Esophagus muscularis mucosa (tissue), 4 donors: Measurements from ENCODE around the gene USP24. TPM values are rescaled to one million over a fixed set of nuclear protein-coding genes. Genes with fewer than 3 reads are reported as not detected.

ENCODE experiments used
- DNase-seq: peaks from one replicate; pipeline ENCODE4 v3.0.0-alpha.2; 2017; ENCODE audit errors: extremely low spot score
- H3K27ac ChIP-seq, 4 donors: fragments of 200-600 bp; sonication (generic); replicated peaks in 1 of 4; 1 replicate in 3 of 4; 2 replicates in 1 of 4; pipeline ENCODE4 v1.5.1; 2016 to 2019; ENCODE audit warnings: mild to moderate bottlenecking in 1 of 4
- H3K27me3 ChIP-seq, 4 donors: fragments of 200-600 bp; sonication (generic); one replicate each; pipeline versions ENCODE4 v1.5.1 to v1.6.0; 2016 to 2019
- H3K36me3 ChIP-seq, 4 donors: fragments of 200-600 bp; sonication (generic); one replicate each; pipeline ENCODE4 v1.5.1; 2016 to 2019
- H3K4me1 ChIP-seq, 4 donors: fragments of 200-600 bp; sonication (generic); one replicate each; pipeline ENCODE4 v1.5.1; 2016 to 2019
- H3K4me3 ChIP-seq, 4 donors: fragments of 200-600 bp; sonication (generic); 1 replicate in 2 of 4; 2 replicates in 2 of 4; pipeline ENCODE4 v1.5.1; 2016 to 2019; ENCODE audit warnings: mild to moderate bottlenecking in 4 of 4, moderate library complexity in 1 of 4
- H3K9me3 ChIP-seq, 4 donors: fragments of 200-600 bp; sonication (generic); 1 replicate in 3 of 4; 2 replicates in 1 of 4; pipeline ENCODE4 v1.5.1; 2016 to 2019
- EP300 ChIP-seq: sonication (generic); formaldehyde crosslinking; IDR thresholded peaks from one replicate; pipeline ENCODE4 v1.6.1; 2017; ENCODE audit warnings: antibody characterized with exemption
- POLR2A ChIP-seq: fragments of 450-650 bp; IDR thresholded peaks from one replicate; pipeline ENCODE4 v1.6.1; 2017; ENCODE audit warnings: antibody characterized with exemption, moderate library complexity, mild to moderate bottlenecking, low read depth
- POLR2AphosphoS5 ChIP-seq, 2 donors: sonication (generic); formaldehyde crosslinking; IDR thresholded peaks; one replicate each; pipeline ENCODE4 v1.6.1; 2017; ENCODE audit warnings: antibody characterized with exemption in 2 of 2
- WGBS: methylation state at CpG from one replicate; pipeline ENCODE4 v1.1.5; 2018; 5-methylcytosine and 5-hydroxymethylcytosine counted together
- intact Hi-C: fragments of 100-400 bp; cut with DNase I; formaldehyde crosslinking; loops from one replicate; pipeline ENCODE4 v1.15.1; 2023
- total RNA-seq, 4 donors: library from RNA; depleted of rRNA; stranded (reverse); fragments of >200 nt; gene quantifications; one replicate each; pipeline versions ENCODE4 v1.1.0 to v1.2.1, GENCODE V29; 2016
- TF ChIP-seq, protein P1 (sequence below), 3 experiments: fragments of 200-600 bp in 2 of 3; fragments of 450-650 bp in 1 of 3; sonication (generic) in 2 of 3; IDR thresholded peaks; one replicate each; pipeline ENCODE4 v1.5.1; 2017 to 2019; ENCODE audit warnings: antibody characterized with exemption in 3 of 3, mild to moderate bottlenecking in 2 of 3, moderate library complexity in 1 of 3

The USP24 gene
- total RNA-seq, 4 donors from 2014 or later: 28.3 to 45.3 (median 37.7) TPM

DNA sequence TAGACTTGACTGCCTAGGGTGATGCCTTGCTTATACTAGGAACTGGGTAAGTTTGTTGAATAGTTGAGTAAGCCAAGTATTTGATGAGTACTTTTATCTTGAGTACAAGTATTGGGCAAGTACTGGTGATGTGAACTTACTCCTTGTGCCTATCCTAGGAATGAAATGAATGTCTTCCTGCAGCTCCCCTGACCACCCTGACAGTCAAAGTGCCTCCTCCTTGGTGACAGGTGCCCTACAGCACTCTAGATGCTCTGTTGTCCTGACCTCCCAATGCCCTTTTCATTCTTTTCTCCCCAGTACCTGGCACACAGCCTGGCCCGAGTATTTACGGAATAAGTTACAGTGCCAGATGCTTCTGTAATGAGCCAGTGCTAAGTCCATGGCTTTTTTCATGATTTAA, 150.3 kb downstream of the USP24 start:
- peaks cover 33 to 65% (median 55%) of the 10 kb centered on the region in 4 donors for H3K4me1 ChIP-seq
- peak overlapping the region; percentile 52 to 77 (median 72) for H3K27ac ChIP-seq
- TF ChIP-seq POLR2A (no peak), POLR2AphosphoS5 (IDR thresholded peaks at IDR 0.05) (peak; percentile 46 to 75), EP300 (no peak)
- intact Hi-C loops: no loop called here
- no peaks in the 10 kb centered on the region for H3K27me3 ChIP-seq
- peaks cover under 1 to 42% (median 30%) of the 10 kb centered on the region in 4 donors for H3K36me3 ChIP-seq
- H3K4me3 ChIP-seq: no peak overlapping the region
- H3K9me3 ChIP-seq: no peaks in the 10 kb centered on the region
- DNase-seq: no peak
- 32% methylated on average over 2 of the region's 2 CpGs for WGBS

DNA sequence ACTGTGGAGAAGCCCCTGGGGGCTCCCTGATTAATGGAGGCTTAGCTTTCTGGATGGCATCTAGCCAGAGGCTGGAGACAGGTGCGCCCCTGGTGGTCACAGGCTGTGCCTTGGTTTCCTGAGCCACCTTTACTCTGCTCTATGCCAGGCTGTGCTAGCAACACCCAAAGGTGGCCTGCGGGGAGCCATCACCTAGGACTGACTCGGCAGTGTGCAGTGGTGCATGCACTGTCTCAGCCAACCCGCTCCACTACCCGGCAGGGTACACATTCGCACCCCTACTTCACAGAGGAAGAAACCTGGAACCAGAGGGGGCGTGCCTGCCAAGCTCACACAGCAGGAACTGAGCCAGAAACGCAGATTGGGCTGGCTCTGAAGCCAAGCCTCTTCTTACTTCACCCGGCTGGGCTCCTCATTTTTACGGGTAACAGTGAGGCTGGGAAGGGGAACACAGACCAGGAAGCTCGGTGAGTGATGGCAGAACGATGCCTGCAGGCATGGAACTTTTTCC, 151.0 kb downstream of the USP24 start:
- WGBS: 35% methylated on average over 12 of the region's 12 CpGs
- intact Hi-C loops: no loop called here
- no peak for DNase-seq
- peak overlapping the region; percentile 52 to 77 (median 72) for H3K27ac ChIP-seq
- peaks cover 33 to 65% (median 55%) of the 10 kb centered on the region in 4 donors for H3K4me1 ChIP-seq
- no peaks in the 10 kb centered on the region for H3K27me3 ChIP-seq
- TF ChIP-seq POLR2AphosphoS5 (IDR thresholded peaks at IDR 0.05): no peak
- TF ChIP-seq, protein P1, sequence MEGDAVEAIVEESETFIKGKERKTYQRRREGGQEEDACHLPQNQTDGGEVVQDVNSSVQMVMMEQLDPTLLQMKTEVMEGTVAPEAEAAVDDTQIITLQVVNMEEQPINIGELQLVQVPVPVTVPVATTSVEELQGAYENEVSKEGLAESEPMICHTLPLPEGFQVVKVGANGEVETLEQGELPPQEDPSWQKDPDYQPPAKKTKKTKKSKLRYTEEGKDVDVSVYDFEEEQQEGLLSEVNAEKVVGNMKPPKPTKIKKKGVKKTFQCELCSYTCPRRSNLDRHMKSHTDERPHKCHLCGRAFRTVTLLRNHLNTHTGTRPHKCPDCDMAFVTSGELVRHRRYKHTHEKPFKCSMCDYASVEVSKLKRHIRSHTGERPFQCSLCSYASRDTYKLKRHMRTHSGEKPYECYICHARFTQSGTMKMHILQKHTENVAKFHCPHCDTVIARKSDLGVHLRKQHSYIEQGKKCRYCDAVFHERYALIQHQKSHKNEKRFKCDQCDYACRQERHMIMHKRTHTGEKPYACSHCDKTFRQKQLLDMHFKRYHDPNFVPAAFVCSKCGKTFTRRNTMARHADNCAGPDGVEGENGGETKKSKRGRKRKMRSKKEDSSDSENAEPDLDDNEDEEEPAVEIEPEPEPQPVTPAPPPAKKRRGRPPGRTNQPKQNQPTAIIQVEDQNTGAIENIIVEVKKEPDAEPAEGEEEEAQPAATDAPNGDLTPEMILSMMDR (IDR thresholded peaks at IDR 0.05): no peak
- no peak for TF ChIP-seq EP300
- TF ChIP-seq POLR2A: no peak
- no peak overlapping the region for H3K4me3 ChIP-seq
- H3K36me3 ChIP-seq: peaks cover 0 to 34% (median 25%) of the 10 kb centered on the region in 4 donors
- H3K9me3 ChIP-seq: no peaks in the 10 kb centered on the region

DNA sequence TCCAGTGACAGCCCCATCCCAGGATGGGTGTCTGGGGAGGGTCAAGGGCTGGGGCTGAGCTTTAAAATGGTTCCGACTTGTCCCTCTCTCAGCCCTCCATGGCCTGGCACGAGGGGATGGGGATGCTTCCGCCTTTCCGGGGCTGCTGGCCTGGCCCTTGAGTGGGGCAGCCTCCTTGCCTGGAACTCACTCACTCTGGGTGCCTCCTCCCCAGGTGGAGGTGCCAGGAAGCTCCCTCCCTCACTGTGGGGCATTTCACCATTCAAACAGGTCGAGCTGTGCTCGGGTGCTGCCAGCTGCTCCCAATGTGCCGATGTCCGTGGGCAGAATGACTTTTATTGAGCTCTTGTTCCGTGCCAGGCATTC, 151.6 kb downstream of the USP24 start:
- intact Hi-C loops: no loop called here
- H3K4me1 ChIP-seq: peaks cover 33 to 65% (median 55%) of the 10 kb centered on the region in 4 donors
- H3K27ac ChIP-seq: peak overlapping the region in 3 of 4 donors; percentile 52 to 73 (median 70)
- no peaks in the 10 kb centered on the region for H3K27me3 ChIP-seq
- TF ChIP-seq POLR2AphosphoS5 (IDR thresholded peaks at IDR 0.05) (no peak), POLR2A (no peak), EP300 (no peak)
- TF ChIP-seq, protein P1 (IDR thresholded peaks at IDR 0.05): no peak
- DNase-seq: no peak
- no peaks in the 10 kb centered on the region for H3K9me3 ChIP-seq
- WGBS: 91% methylated on average over 9 of the region's 9 CpGs
- H3K36me3 ChIP-seq: peaks cover 0 to 29% (median 20%) of the 10 kb centered on the region in 4 donors
- H3K4me3 ChIP-seq: no peak overlapping the region

DNA sequence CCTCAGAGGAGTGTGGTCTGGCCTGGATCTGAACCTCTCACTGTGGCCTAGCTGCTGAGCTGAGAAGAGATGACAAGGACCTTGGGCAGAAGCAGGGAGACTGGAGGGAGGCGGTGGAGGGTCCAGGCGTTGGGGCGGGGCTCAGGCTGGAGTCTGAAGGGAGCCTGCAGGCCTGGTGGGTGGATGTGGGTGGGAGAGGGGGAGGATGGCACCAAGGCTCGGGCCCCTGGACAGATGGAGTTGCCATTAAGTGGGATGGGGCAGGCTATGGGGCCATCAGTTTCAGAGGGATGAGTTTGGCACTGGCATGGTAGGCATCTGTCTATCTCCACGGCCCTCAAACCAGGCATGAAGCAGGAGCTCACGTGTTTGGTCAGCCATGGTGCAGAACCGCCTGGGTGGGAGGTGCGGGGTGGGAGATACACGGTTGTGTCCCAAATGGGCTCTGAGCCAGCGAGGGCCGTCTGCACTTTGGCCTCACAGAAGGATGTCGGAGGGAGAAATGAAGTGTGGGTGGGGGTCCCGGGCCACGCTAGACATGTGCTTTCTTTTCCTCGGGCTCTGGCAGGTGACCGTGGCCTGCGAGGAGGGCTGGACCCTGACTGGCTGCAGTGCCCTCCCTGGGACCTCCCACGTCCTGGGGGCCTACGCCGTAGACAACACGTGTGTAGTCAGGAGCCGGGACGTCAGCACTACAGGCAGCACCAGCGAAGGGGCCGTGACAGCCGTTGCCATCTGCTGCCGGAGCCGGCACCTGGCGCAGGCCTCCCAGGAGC, 152.2 kb downstream of the USP24 start:
- intact Hi-C loops: no loop called here
- Histone ChIP-seq H3K9me3 (no peaks in the 10 kb centered on the region), H3K27ac (peak overlapping the region; percentile 29 to 70 (median 61)), H3K27me3 (no peaks in the 10 kb centered on the region), H3K4me3 (no peak overlapping the region), H3K36me3 (peaks cover 0 to 23% (median 14%) of the 10 kb centered on the region in 4 donors), H3K4me1 (peaks cover 33 to 65% (median 54%) of the 10 kb centered on the region in 4 donors)
- 94% methylated on average over 26 of the region's 29 CpGs for WGBS
- no peak for DNase-seq
- TF ChIP-seq POLR2A (no peak), EP300 (no peak), POLR2AphosphoS5 (IDR thresholded peaks at IDR 0.05) (no peak)
- TF ChIP-seq, protein P1 (IDR thresholded peaks at IDR 0.05): no peak

DNA sequence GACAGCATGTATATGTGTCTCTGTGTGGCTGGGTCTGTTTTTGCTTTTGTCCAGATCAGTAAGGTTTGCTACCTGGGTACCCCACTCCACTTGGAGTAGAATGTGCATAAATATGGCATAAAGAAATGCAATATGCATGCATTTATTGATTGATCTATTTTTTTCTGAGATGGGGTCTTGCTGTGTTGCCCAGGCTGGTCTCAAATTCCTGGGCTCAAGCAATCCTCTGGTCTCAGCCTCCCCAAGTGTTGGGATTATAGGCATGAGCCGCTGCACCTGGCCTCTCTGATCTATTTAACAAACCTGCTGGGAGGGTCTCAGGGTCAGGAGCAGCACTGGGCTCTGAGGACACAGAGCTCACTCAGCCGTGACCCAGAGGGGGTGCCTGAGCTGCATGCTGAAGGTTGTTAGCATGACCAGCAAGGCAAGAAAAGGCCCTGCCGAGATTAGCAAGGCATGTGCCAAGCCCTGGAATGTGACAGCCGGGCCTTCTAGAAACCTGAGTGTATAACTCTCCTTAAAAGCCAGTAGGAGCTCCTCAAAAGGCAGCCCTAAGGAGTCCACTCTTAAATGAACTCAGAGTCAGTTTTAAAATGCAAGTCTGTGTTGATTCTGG, 153.3 kb downstream of the USP24 start:
- Histone ChIP-seq H3K27ac (peak overlapping the region; percentile 29 to 70 (median 61)), H3K4me3 (no peak overlapping the region), H3K27me3 (no peaks in the 10 kb centered on the region), H3K9me3 (no peaks in the 10 kb centered on the region), H3K4me1 (peaks cover 32 to 54% (median 48%) of the 10 kb centered on the region in 4 donors), H3K36me3 (peaks cover 0 to 11% (median 4%) of the 10 kb centered on the region in 4 donors)
- no peak for TF ChIP-seq POLR2AphosphoS5 (IDR thresholded peaks at IDR 0.05)
- no peak for DNase-seq
- WGBS: 60% methylated on average over 2 of the region's 4 CpGs
- intact Hi-C loops: no loop called here
